CD4-positive, alpha-beta memory T cell (primary cell): ENCODE results near the gene H2BK1. TPM values are rescaled to one million over a fixed set of nuclear protein-coding genes. Genes with fewer than 3 reads are reported as not detected.

ENCODE experiments used
- CTCF ChIA-PET: fragments of 350-600 bp; sonication (Branson Sonifier 250); formaldehyde crosslinking; loops from one replicate; lab custom pipeline; 2021; ENCODE audit warnings: inconsistent platforms; ENCODE audit not compliant: partially characterized antibody; lab: Charles Lee
- POLR2A ChIA-PET: fragments of 350-600 bp; sonication (Branson Sonifier 250); formaldehyde crosslinking; loops from one replicate; lab custom pipeline; 2021; ENCODE audit not compliant: partially characterized antibody; lab: Charles Lee
- DNase-seq, 5 donors: peaks; one replicate each; pipeline versions ENCODE4 v3.0.0 to v3.0.0-alpha.2; 2020 to 2022; ENCODE audit warnings: mixed read lengths in 1 of 5
- H3K27ac ChIP-seq: one replicate; pipeline ENCODE4 v1.7.0; 2013; ENCODE audit warnings: low read depth, low read length
- H3K27me3 ChIP-seq: 2 replicates; pipeline ENCODE4 v1.7.0; 2013; ENCODE audit warnings: mild to moderate bottlenecking, low read length, moderate library complexity; ENCODE audit not compliant: insufficient read depth
- H3K36me3 ChIP-seq: 2 replicates; pipeline ENCODE4 v1.7.0; 2013; ENCODE audit warnings: mild to moderate bottlenecking, low read length, moderate library complexity; ENCODE audit not compliant: insufficient read depth
- H3K4me1 ChIP-seq: 2 replicates; pipeline ENCODE4 v1.7.0; 2013; ENCODE audit warnings: mild to moderate bottlenecking, low read length, moderate library complexity; ENCODE audit not compliant: insufficient read depth
- H3K4me3 ChIP-seq, 2 donors: one replicate each; pipeline ENCODE4 v1.7.0; 2013; ENCODE audit warnings: low read length in 2 of 2, mild to moderate bottlenecking in 1 of 2
- H3K9me3 ChIP-seq, 2 donors: one replicate each; pipeline ENCODE4 v1.7.0; 2013; ENCODE audit warnings: low read length in 2 of 2, control low read depth in 1 of 2; ENCODE audit not compliant: control insufficient read depth in 1 of 2
- H3K27ac Mint-ChIP-seq, 7 donors: one replicate each; pipeline ENCODE4 v1.8.0; 2020 to 2021; ENCODE audit warnings: mixed read lengths in 7 of 7, mild to moderate bottlenecking in 6 of 7, inconsistent platforms in 3 of 7, moderate library complexity in 3 of 7
- H3K27me3 Mint-ChIP-seq, 2 donors: one replicate each; pipeline ENCODE4 v1.8.0; 2020 to 2021; ENCODE audit warnings: mixed read lengths in 2 of 2
- H3K36me3 Mint-ChIP-seq, 2 donors: one replicate each; pipeline ENCODE4 v1.8.0; 2020 to 2021; ENCODE audit warnings: mixed read lengths in 2 of 2, inconsistent platforms in 1 of 2, mild to moderate bottlenecking in 1 of 2
- H3K4me1 Mint-ChIP-seq, 4 donors: one replicate each; pipeline ENCODE4 v1.8.0; 2020 to 2021; ENCODE audit warnings: mixed read lengths in 4 of 4, mild to moderate bottlenecking in 1 of 4
- H3K4me3 Mint-ChIP-seq, 8 donors: one replicate each; pipeline ENCODE4 v1.8.0; 2020 to 2021; ENCODE audit warnings: mixed read lengths in 8 of 8, mild to moderate bottlenecking in 7 of 8, moderate library complexity in 6 of 8, inconsistent platforms in 3 of 8
- H3K9me3 Mint-ChIP-seq, 8 donors: one replicate each; pipeline ENCODE4 v1.8.0; 2020 to 2021; ENCODE audit warnings: mixed read lengths in 8 of 8, mild to moderate bottlenecking in 5 of 8, inconsistent platforms in 3 of 8, moderate library complexity in 1 of 8
- intact Hi-C: fragments of 100-400 bp; cut with micrococcal nuclease; formaldehyde crosslinking; loops from one replicate; pipeline ENCODE4 v1.15.1; 2023
- polyA plus RNA-seq, 2 donors: library from polyadenylated mRNA; unstranded; fragments of 300-500 nt; fragmentation: Illumina TruSeq; gene quantifications; one replicate each; pipeline ENCODE4 v1.2.3, GENCODE V29; 2021
- total RNA-seq, 2 experiments: library from RNA; stranded (reverse); gene quantifications; one replicate each; pipeline ENCODE4 v1.2.3, GENCODE V29; 2021

Gene H2BK1
- total and polyA plus RNA-seq, 4 experiments from 2014 or later = 4.9 to 6.9 TPM; not detected in 2

- Mint-ChIP-seq H3K36me3 (no peaks in the 10 kb centered on the region), H3K4me1 (peaks cover 6 to 13% (median 10%) of the 10 kb centered on the region in 4 donors), H3K4me3 (no peak overlapping the region), H3K9me3 (peaks cover 0 to 2% (median 0%) of the 10 kb centered on the region in 8 donors), H3K27me3 (peaks cover 20 to 31% of the 10 kb centered on the region in 2 donors), H3K27ac (peak overlapping the region in 1 of 7 donors; percentile 53)
- POLR2A ChIA-PET = no interaction called here
- Histone ChIP-seq H3K9me3 (no peaks in the 10 kb centered on the region), H3K27me3 (peaks cover 1% of the 10 kb centered on the region), H3K4me3 (no peak overlapping the region), H3K36me3 (no peaks in the 10 kb centered on the region), H3K4me1 (no peaks in the 10 kb centered on the region), H3K27ac (no peak overlapping the region)
- CTCF ChIA-PET = interaction anchor here (1.7 kb wide), 1 partner anchor 9 kb away, joined by 5 read pairs; no protein-coding TSS in a partner anchor
- intact Hi-C loops = no loop called here
- peak in 2 of 5 donors; percentile 25 to 43 for DNase-seq
These were observed 35.8 kb downstream of the H2BK1 start for GRCh38 chr7:151174246-151175046.

DNA sequence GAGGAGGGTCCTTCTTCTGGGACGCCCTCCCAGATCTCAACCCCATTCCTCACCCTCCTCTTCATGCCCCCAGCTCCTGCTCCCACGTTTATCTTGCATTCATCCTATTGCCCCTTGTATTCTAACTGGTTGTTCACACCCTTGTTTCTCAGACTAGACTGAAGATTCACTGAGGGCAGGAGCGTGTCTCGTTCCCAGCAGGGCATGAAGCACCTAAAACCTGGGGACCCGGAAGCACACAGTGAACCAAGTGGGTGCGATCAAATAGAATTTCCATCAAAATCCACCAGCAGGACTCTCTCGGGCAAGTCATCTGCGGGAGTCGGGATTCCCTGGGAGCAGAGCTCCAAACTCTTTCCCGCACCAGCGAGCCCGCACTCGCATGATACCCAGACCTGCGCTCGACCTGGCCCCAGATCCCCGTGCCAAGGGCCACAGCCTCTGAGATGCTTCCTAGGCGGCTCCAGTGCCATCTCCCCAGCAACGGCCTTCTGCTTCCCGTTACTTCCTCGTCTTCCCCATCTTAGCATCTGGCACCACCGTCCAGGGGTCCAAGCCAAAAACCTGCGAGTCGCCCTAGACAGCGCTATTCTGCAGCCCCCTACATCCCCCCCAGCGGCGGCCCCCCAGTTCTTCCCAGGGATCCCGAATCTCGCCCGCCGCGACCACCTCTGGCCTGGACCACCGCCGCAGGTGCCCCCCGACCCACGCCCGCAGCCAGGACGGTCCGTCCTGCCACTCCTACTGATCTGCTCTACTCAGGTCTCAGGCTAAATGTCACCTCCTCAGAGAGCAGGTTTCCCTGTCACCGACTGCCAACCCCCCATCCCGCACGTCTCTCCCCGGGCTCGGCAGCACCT lies 36.7 kb downstream of the H2BK1 start:
- Histone ChIP-seq H3K27ac (no peak overlapping the region), H3K4me1 (no peaks in the 10 kb centered on the region), H3K9me3 (no peaks in the 10 kb centered on the region), H3K36me3 (no peaks in the 10 kb centered on the region), H3K4me3 (no peak overlapping the region), H3K27me3 (peaks cover 10% of the 10 kb centered on the region)
- CTCF ChIA-PET = interaction anchor here (1.0 to 1.1 kb wide), 2 partner anchors 10 to 71 kb away, joined by 3 to 4 read pairs; no protein-coding TSS in a partner anchor
- Mint-ChIP-seq H3K36me3 (no peaks in the 10 kb centered on the region), H3K4me1 (peaks cover 7 to 16% (median 12%) of the 10 kb centered on the region in 4 donors), H3K9me3 (peaks cover 0 to 2% (median 0%) of the 10 kb centered on the region in 8 donors), H3K4me3 (peak overlapping the region in 2 of 8 donors; percentile 10 to 43), H3K27ac (peak overlapping the region in 4 of 7 donors; percentile 4 to 81 (median 56)), H3K27me3 (peaks cover 23 to 37% of the 10 kb centered on the region in 2 donors)
- intact Hi-C loops = loop anchor here (2.0 kb wide), 1 partner anchor 57 kb away; no protein-coding TSS in a partner anchor
- POLR2A ChIA-PET = no interaction called here
- DNase-seq = no peak

DNA sequence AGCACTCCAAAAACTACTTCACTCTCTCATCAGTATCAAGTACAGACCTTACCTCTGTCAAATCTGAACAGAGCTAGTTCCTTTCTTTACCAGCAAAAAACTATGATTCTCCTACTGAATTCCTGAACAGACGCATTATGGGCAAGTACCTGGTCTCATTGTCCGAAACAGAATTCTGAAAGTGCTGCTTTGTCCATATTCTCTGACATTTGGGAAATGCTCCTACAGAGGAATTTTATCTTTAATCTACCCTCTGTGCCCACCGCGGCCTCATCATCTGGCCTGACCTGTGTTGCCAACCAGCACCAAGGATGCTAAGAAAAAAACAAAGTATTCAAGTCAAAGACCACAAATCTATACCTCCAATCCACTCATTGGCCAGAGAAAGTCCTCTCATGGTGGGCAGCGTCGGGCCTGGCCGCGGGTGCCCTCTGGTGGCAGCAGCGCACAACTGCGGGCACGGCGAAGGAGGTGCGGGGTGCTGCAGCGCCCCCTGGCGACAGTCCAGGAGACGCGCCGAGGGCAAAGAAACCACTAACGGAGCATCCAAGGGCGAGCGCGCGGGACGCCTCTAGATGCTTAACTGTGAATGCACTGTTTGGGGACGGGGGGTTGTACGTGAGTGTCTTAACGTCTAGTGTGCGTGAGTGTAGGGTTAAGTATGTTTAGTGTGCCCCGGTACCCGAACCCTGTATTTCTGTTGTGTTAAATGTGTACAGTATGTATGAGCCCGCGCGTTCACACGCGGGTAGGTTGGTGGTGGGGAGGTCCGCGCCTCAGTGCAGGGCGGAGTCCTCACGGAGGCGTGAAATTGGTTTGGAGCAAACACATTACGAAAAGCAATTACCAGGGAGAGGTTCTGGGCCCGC lies 37.8 kb downstream of the H2BK1 start:
- H3K4me3 Mint-ChIP-seq = peak overlapping the region in 1 of 8 donors; percentile 50
- H3K9me3 Mint-ChIP-seq = peaks cover 0 to 2% (median 0%) of the 10 kb centered on the region in 8 donors
- Histone ChIP-seq H3K27me3 (peaks cover 14% of the 10 kb centered on the region), H3K27ac (no peak overlapping the region), H3K4me3 (no peak overlapping the region), H3K4me1 (no peaks in the 10 kb centered on the region), H3K9me3 (no peaks in the 10 kb centered on the region), H3K36me3 (no peaks in the 10 kb centered on the region)
- peak; percentile 72 to 80 (median 75) for DNase-seq
- peaks cover 11 to 21% (median 16%) of the 10 kb centered on the region in 4 donors for H3K4me1 Mint-ChIP-seq
- ChIA-PET CTCF (interaction anchor here (0.6 to 1.2 kb wide), 8 partner anchors 8 to 140 kb away, joined by 3 to 5 read pairs (median 3); no protein-coding TSS in a partner anchor), POLR2A (no interaction called here)
- intact Hi-C loops = loop anchor here (1.0 to 2.0 kb wide), 3 partner anchors 48 to 72 kb away; no protein-coding TSS in a partner anchor
- peak overlapping the region in 4 of 7 donors; percentile 41 to 65 (median 62) for H3K27ac Mint-ChIP-seq
- H3K36me3 Mint-ChIP-seq = no peaks in the 10 kb centered on the region
- H3K27me3 Mint-ChIP-seq = peaks cover 25 to 40% of the 10 kb centered on the region in 2 donors

DNA sequence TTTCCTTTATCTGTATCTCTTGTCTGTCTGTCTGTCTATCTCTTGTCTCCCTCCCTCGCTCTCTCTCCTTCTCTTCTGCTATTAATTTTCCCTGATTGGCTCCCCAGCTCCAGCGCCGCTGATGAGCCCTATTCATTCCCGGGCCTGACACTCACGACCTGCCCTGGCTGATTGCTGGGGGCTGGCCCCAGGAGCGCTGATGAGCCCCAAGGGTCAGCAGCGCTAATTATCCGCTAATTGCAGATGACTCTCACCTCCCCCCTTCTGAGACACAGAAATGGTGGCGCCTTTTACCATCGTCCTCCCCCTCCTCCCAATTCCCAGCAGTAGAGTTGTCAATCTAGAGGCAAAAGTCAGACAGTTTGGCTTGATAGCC lies 41.5 kb downstream of the H2BK1 start:
- H3K4me3 Mint-ChIP-seq = peak overlapping the region; percentile 35 to 89 (median 84)
- no peak overlapping the region for H3K4me3 ChIP-seq
- H3K9me3 Mint-ChIP-seq = peaks cover 0 to 2% (median 0%) of the 10 kb centered on the region in 8 donors
- H3K36me3 ChIP-seq = no peaks in the 10 kb centered on the region
- H3K36me3 Mint-ChIP-seq = no peaks in the 10 kb centered on the region
- CTCF ChIA-PET = interaction anchor here (0.9 to 3.9 kb wide), 9 partner anchors 9 to 231 kb away, joined by 3 to 20 read pairs (median 3); no protein-coding TSS in a partner anchor
- peaks cover 33% of the 10 kb centered on the region for H3K27me3 ChIP-seq
- H3K4me1 ChIP-seq = peaks cover 6% of the 10 kb centered on the region
- POLR2A ChIA-PET = no interaction called here
- no peaks in the 10 kb centered on the region for H3K9me3 ChIP-seq
- H3K27me3 Mint-ChIP-seq = peaks cover 28 to 37% of the 10 kb centered on the region in 2 donors
- intact Hi-C loops = loop anchor here (2.0 kb wide), 1 partner anchor 134 kb away; no protein-coding TSS in a partner anchor
- no peak for DNase-seq
- no peak overlapping the region for H3K27ac ChIP-seq
- peaks cover 11 to 26% (median 17%) of the 10 kb centered on the region in 4 donors for H3K4me1 Mint-ChIP-seq
- H3K27ac Mint-ChIP-seq = peak overlapping the region in 3 of 7 donors; percentile 22 to 72 (median 69)

DNA sequence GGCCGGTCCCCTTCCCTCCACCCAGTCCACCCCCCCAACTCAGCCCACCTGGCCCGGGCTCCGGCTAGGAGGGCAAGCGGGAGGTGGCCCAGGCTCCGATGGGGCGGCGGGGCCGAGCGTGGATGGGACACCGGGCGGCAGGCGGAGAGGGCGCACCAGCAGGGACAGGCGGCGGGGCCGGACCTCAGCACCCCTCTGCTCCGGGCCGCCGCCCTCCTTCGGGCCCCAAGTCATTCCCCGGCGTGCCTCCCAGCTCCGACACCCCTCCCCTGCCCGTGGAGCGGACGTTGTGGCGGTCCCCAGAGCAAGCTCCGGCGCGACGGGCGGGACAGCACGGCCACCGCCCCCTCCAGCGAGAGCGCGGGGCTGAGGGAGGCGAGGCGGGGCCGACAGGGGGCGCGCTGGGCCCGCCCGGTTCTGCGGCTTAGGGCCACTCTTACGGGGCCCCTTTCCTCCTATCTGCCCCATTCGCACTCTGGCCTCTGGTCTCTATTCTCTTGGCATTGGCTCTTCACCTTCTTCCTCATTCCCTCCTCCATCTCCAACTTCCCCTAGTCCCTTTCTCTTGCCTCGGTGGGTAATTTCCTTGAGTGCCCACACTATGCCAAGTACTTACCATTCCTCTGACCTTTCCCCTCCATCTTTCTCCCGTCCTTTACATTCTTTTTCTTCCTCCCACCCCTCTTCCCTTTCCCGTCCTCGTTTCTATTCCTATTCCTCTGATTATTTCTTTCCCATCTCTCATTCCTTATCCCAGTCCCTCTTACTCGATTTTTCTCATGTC lies 42.1 kb downstream of the H2BK1 start:
- H3K27me3 ChIP-seq = peaks cover 33% of the 10 kb centered on the region
- peak; percentile 52 to 65 (median 59) for DNase-seq
- CTCF ChIA-PET = interaction anchor here (0.7 to 3.9 kb wide), 13 partner anchors 9 to 230 kb away, joined by 3 to 20 read pairs (median 3); no protein-coding TSS in a partner anchor
- Mint-ChIP-seq H3K36me3 (no peaks in the 10 kb centered on the region), H3K27me3 (peaks cover 26 to 37% of the 10 kb centered on the region in 2 donors), H3K4me3 (peak overlapping the region; percentile 73 to 89 (median 84)), H3K27ac (peak overlapping the region in 5 of 7 donors; percentile 22 to 72 (median 69)), H3K4me1 (peaks cover 10 to 24% (median 17%) of the 10 kb centered on the region in 4 donors), H3K9me3 (peaks cover 0 to 2% (median 0%) of the 10 kb centered on the region in 8 donors)
- H3K36me3 ChIP-seq = no peaks in the 10 kb centered on the region
- H3K4me1 ChIP-seq = peaks cover 6% of the 10 kb centered on the region
- intact Hi-C loops = loop anchor here (2.0 kb wide), 1 partner anchor 135 kb away; no protein-coding TSS in a partner anchor
- POLR2A ChIA-PET = interaction anchor here (0.8 to 1.2 kb wide), 2 partner anchors 59 to 79 kb away, joined by 3 read pairs; partner anchors contain the start of gene ABCF2
- peak overlapping the region in 1 of 2 donors; percentile 33 for H3K4me3 ChIP-seq
- H3K9me3 ChIP-seq = no peaks in the 10 kb centered on the region
- no peak overlapping the region for H3K27ac ChIP-seq
